Gastrocnemius medialis (tissue), 4 donors: ENCODE measurements around the gene CWH43. TPM values are rescaled to one million over a fixed set of nuclear protein-coding genes. Genes with fewer than 3 reads are reported as not detected.

Source experiments
- ATAC-seq, 2 donors: fragments of 150-250 bp; one replicate each; pipeline ENCODE4 v1.9.1; 2016
- DNase-seq, 2 donors: peaks; one replicate each; pipeline ENCODE4 v3.0.0-alpha.2; 2019
- H3K27ac ChIP-seq, 4 donors: fragments of 200-600 bp; sonication (generic); 1 replicate in 1 of 4; 2 replicates in 3 of 4; pipeline ENCODE4 v1.5.1; 2016 to 2018; ENCODE audit warnings: mild to moderate bottlenecking in 2 of 4, moderate library complexity in 1 of 4
- H3K27me3 ChIP-seq, 3 donors: fragments of 200-600 bp; sonication (generic) in 2 of 3; 1 replicate in 1 of 3; 2 replicates in 2 of 3; pipeline versions ENCODE4 v1.5.1 to v1.6.0; 2016 to 2019; ENCODE audit warnings: mild to moderate bottlenecking in 1 of 3, moderate library complexity in 1 of 3
- H3K36me3 ChIP-seq, 2 donors: fragments of 200-600 bp; sonication (generic) in 1 of 2; one replicate each; pipeline ENCODE4 v1.5.1; 2017 to 2018
- H3K4me1 ChIP-seq, 2 donors: fragments of 200-600 bp; sonication (generic) in 1 of 2; one replicate each; pipeline ENCODE4 v1.5.1; 2016 to 2017; ENCODE audit warnings: mild to moderate bottlenecking in 2 of 2
- H3K4me3 ChIP-seq, 4 donors: fragments of 200-600 bp; sonication (generic) in 3 of 4; 1 replicate in 1 of 4; 2 replicates in 3 of 4; pipeline ENCODE4 v1.5.1; 2016 to 2019; ENCODE audit warnings: mild to moderate bottlenecking in 2 of 4
- H3K9me3 ChIP-seq, 3 donors: fragments of 200-600 bp; sonication (generic) in 2 of 3; 1 replicate in 1 of 3; 2 replicates in 2 of 3; pipeline ENCODE4 v1.5.1; 2016 to 2019
- CTCF ChIP-seq, 5 experiments: fragments of 450-650 bp in 3 of 5; fragments of 200-600 bp in 2 of 5; sonication (generic) in 2 of 5; IDR thresholded peaks in 4 of 5; conservative IDR thresholded peaks in 1 of 5; 1 replicate in 4 of 5; 2 replicates in 1 of 5; pipeline ENCODE4 v1.5.1; 2016 to 2019; ENCODE audit warnings: antibody characterized with exemption in 5 of 5, mild to moderate bottlenecking in 3 of 5, moderate library complexity in 3 of 5
- POLR2A ChIP-seq, 2 donors: fragments of 450-650 bp; IDR thresholded peaks; one replicate each; pipeline ENCODE4 v1.6.1; 2017; ENCODE audit warnings: antibody characterized with exemption in 2 of 2, mild to moderate bottlenecking in 2 of 2, moderate library complexity in 2 of 2
- in situ Hi-C, 4 donors: fragments of 200-750 bp; cut with MboI; loops; one replicate each; pipeline versions ENCODE4 v1.15.0 to v1.8.0; 2017; ENCODE audit warnings: low sequenced_read_pairs in 4 of 4
- intact Hi-C: fragments of 100-400 bp; cut with DNase I; formaldehyde crosslinking; loops from one replicate; pipeline ENCODE4 v1.15.1; 2023; ENCODE audit warnings: low total_unique reads
- total RNA-seq, 4 donors: library from RNA; depleted of rRNA; stranded (reverse); fragments of >200 nt; gene quantifications; one replicate each; pipeline versions ENCODE4 v1.1.0 to v1.2.3, GENCODE V29; 2016

Gene CWH43
- under 1 TPM in 1 of 4 donors, not detected in 3; 0.10 TPM for total RNA-seq

GRCh38 chr4:48985976-48986653 lies at the start of gene CWH43:
Gene CWH43 (plus strand): TSS chr4:48986275. CDS start chr4:48986430, 155 bp downstream.
- Histone ChIP-seq H3K27ac (no peak within 1 kb of the TSS), H3K4me3 (peak within 1 kb of the TSS in 2 of 4 donors; percentile 11 to 25), H3K36me3 (no peaks in the 10 kb centered on the region), H3K27me3 (peaks cover 34 to 50% (median 37%) of the 10 kb centered on the region in 3 donors), H3K9me3 (no peaks in the 10 kb centered on the region), H3K4me1 (no peaks in the 10 kb centered on the region)
- TF ChIP-seq CTCF (IDR thresholded peaks at IDR 0.05 in 4 of 5, conservative IDR thresholded peaks at IDR 0.05 in 1 of 5) (no peak), POLR2A (IDR thresholded peaks at IDR 0.05) (no peak)
- DNase-seq, result no peak
- in situ Hi-C loops, result no loop called here
- intact Hi-C loops, result no loop called here
- no peak for ATAC-seq

GRCh38 chr4:48937033-48937432 lies 49.0 kb upstream of the CWH43 start:
- intact Hi-C loops, result no loop called here
- no peaks in the 10 kb centered on the region for H3K36me3 ChIP-seq
- H3K27ac ChIP-seq, result no peak overlapping the region
- H3K4me1 ChIP-seq, result no peaks in the 10 kb centered on the region
- DNase-seq (no peak), ATAC-seq (no peak)
- no peaks in the 10 kb centered on the region for H3K27me3 ChIP-seq
- in situ Hi-C loops, result no loop called here
- no peak overlapping the region for H3K4me3 ChIP-seq
- peaks cover 0 to 6% (median 0%) of the 10 kb centered on the region in 3 donors for H3K9me3 ChIP-seq
- TF ChIP-seq POLR2A (IDR thresholded peaks at IDR 0.05) (no peak), CTCF (IDR thresholded peaks at IDR 0.05 in 4 of 5, conservative IDR thresholded peaks at IDR 0.05 in 1 of 5) (no peak)

- Histone ChIP-seq H3K4me3 (no peak overlapping the region), H3K27me3 (no peaks in the 10 kb centered on the region), H3K36me3 (no peaks in the 10 kb centered on the region), H3K9me3 (peaks cover 0 to 6% (median 0%) of the 10 kb centered on the region in 3 donors), H3K4me1 (no peaks in the 10 kb centered on the region), H3K27ac (no peak overlapping the region)
- intact Hi-C loops (no loop called here), in situ Hi-C loops (no loop called here)
- no peak for TF ChIP-seq CTCF (IDR thresholded peaks at IDR 0.05 in 4 of 5, conservative IDR thresholded peaks at IDR 0.05 in 1 of 5)
- no peak for TF ChIP-seq POLR2A (IDR thresholded peaks at IDR 0.05)
- ATAC-seq (no peak), DNase-seq (no peak)
These were observed 47.2 kb upstream of the CWH43 start for GRCh38 chr4:48938831-48939230.

- H3K9me3 ChIP-seq, result peaks cover 0 to 6% (median 0%) of the 10 kb centered on the region in 3 donors
- no peaks in the 10 kb centered on the region for H3K27me3 ChIP-seq
- no peak for TF ChIP-seq CTCF (IDR thresholded peaks at IDR 0.05 in 4 of 5, conservative IDR thresholded peaks at IDR 0.05 in 1 of 5)
- TF ChIP-seq POLR2A (IDR thresholded peaks at IDR 0.05), result no peak
- intact Hi-C loops, result no loop called here
- no peaks in the 10 kb centered on the region for H3K36me3 ChIP-seq
- in situ Hi-C loops, result no loop called here
- H3K27ac ChIP-seq, result no peak overlapping the region
- DNase-seq (no peak), ATAC-seq (no peak)
- no peak overlapping the region for H3K4me3 ChIP-seq
- H3K4me1 ChIP-seq, result no peaks in the 10 kb centered on the region
These were observed 46.3 kb upstream of the CWH43 start for GRCh38 chr4:48939785-48940184.
